Suppressor macrophage treated with lipopolysaccharide for 1 hour (primary cell): ENCODE data around the gene BCAS1.
A peak's percentile ranks its signal among the peaks of the same experiment; 100 is the strongest.

Experiments
- DNase-seq, 3 donors: peaks; one replicate each; pipeline ENCODE4 v3.0.0-alpha.2; 2020 to 2022

The BCAS1 gene

GRCh38 chr20:53957451-53958172 is 112.8 kb downstream of the BCAS1 start:
- DNase-seq, result no peak

GRCh38 chr20:53956013-53956715 is 114.2 kb downstream of the BCAS1 start:
- no peak for DNase-seq

GRCh38 chr20:53954723-53955658 is 115.4 kb downstream of the BCAS1 start:
- no peak for DNase-seq

DNA sequence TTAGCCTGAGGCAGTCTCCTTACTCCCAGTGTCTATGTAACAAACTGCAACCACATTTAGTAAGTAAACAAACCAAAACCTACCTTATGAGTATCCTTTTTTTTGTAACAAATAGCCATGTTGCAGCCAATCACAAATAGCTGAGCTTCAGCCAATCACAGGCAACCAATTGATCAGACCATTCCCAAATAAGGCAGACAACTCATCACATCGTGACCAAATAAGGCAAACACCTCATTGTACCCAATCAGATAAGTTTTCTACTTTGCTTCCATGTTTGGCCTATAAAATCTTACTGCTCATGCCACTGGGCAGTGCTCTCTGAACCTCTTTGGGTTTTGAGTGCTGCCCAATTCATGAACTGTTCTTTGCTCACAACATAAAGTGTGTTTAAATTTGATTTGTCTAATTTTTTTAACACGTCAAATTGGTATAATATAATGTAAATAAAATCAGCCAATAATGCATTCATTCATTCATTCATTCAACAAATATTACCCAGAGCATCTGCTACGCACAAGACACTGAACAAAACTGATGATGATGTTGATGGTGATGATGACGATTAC is 117.8 kb downstream of the BCAS1 start:
- DNase-seq, result no peak

GRCh38 chr20:53950578-53950977 is 119.8 kb downstream of the BCAS1 start:
- no peak for DNase-seq

- DNase-seq, result peak in 2 of 3 donors; percentile 53 to 66
Measured at GRCh38 chr20:53950031-53950430, 120.4 kb downstream of the BCAS1 start.

DNA sequence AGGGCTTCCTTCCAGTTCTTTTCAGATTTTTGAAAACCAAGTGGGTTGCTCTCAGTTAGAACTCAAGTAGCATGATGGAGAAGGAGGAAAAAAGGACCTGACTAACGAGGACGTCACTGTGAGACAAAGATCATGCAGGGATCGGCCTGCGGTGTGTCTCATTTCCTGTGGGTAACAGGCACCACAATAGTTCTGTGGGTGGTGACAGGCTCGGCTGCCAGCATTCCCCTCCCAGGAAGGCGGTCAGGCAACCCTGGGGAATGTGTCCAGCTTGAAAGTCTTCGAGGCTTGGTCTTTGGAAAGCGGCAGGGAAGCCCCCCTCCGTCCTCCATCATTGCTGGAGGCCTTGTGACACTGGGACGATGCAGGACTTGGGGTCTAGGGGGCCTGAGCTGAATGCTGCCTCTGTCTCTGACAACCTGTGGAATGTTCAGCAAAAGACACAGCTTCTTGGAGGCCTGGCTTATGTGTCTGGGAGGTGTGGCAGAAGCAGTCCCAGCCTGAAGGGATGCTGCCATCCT is 121.0 kb downstream of the BCAS1 start:
- peak; percentile 89 to 94 (median 91) for DNase-seq

DNA sequence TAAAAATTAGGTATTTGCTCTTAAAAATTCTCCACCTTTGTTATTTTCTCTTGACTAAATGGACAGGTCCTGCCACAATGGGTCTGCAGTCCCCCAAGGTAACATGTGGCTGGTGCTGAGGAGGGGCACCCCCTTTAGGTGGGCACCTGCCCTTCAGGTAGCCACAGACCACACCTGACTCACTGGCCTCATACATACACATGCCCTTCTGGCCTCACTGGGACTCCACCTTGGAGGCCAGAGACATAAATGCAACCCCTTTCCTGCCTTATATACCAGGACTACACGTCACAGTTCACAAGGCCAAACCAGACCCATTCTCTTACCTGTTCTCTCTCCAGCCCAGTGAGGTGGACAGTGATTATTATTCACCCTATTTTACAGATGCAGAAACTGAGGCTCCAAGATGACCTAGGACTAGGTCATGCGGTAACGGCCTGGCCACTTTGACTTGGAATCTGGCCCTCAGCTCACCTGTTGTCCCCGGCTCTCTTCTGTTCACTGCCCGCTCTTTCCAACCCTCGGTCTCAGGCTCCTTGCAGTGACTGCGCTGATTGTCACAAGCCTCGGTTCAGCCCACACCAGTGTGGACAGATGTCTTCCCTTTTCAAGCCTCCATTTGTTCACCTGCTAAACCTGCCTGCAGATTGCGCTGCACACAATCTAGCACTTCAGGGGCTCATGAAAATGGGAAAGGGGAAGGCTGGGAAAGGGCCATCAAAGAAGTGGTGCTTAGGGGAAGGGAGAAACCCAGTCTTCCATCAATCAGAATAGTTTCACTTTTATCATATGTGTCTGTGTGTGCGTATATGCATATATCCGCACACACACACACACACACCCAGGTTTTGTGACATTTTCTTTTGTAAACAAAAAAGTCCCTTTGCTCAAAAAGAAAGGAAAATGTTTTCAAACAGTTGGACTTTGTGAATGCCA is 121.7 kb downstream of the BCAS1 start:
- no peak for DNase-seq

- no peak for DNase-seq
Measured at GRCh38 chr20:53947501-53948195, 122.7 kb downstream of the BCAS1 start.

DNA sequence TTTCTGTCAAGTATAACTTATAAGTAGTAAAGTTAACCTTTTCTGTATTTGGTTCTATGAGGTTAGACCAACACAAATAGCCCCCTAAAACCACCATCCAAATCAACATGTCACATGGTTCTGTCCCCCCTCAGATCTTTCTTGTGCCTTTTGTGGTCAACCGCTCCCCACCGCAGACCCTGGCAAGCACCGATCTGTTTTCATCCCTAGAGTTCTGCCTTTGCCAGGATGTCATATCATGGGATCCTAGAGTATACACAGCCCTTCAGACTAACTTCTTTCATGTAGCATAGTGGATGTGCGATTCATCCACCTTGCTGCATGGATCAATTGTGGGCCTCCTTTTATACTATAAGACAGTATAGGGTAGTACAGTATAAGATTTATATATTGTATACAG is 124.3 kb downstream of the BCAS1 start:
- no peak for DNase-seq

- no peak for DNase-seq
Measured at GRCh38 chr20:53945478-53945877, 124.9 kb downstream of the BCAS1 start.

DNA sequence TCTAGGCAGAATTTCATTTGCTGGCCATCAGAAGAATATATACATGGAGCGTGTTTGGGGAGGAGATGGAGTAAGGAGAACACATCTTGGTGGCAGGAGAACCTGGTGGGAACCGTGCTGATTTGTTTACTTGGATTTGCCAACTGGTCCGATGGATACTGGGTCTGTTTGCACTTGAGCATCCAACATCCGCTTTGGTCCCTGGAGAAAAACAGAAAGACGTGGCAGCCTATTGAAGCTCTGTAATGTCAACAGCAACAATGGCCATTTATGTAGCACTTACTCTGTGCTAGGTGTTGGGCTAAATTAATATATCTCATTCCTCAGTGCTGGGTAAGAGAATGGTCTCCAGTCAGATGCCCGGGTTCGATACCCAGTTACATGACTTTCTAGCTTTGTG is 125.6 kb downstream of the BCAS1 start:
- no peak for DNase-seq

DNA sequence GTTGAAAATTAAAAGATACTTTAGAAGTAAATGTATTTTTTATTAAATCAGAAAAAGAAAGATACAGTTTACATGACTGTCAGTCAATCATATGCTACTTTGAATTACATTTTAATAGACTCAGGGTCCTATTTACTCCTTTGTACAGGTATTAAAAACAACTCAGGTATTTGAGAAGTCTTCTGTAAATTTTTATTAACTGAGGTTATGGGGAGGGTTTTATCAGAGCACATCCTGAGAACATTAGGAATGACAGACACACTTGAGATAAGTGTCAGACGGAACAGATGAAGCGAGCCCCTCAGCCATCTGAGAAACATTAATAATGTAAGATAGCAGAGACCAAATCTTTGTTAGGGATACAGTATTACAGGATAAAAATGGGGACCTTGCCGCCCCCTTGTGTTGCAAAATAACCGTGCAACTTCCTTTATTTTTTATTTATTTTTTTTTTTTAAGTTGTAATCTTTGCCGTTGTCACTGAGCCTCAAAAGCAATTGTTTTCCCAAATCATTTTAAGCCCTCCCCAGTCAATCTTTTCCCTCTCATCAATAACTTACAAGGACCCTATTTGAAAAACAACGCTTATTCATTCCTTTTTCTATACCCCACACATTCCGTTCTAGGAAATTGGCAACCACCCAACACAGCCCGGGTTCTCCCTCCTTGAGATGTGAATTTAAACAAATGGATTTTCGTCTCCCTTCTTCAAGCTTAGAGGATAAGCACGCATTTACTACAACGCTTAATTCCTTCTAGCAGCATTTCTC is 126.7 kb downstream of the BCAS1 start:
- peak; percentile 54 to 68 (median 67) for DNase-seq

GRCh38 chr20:53942973-53943372 is 127.4 kb downstream of the BCAS1 start:
- DNase-seq, result no peak

GRCh38 chr20:53942472-53942816 is 128.0 kb downstream of the BCAS1 start:
- no peak for DNase-seq

DNA sequence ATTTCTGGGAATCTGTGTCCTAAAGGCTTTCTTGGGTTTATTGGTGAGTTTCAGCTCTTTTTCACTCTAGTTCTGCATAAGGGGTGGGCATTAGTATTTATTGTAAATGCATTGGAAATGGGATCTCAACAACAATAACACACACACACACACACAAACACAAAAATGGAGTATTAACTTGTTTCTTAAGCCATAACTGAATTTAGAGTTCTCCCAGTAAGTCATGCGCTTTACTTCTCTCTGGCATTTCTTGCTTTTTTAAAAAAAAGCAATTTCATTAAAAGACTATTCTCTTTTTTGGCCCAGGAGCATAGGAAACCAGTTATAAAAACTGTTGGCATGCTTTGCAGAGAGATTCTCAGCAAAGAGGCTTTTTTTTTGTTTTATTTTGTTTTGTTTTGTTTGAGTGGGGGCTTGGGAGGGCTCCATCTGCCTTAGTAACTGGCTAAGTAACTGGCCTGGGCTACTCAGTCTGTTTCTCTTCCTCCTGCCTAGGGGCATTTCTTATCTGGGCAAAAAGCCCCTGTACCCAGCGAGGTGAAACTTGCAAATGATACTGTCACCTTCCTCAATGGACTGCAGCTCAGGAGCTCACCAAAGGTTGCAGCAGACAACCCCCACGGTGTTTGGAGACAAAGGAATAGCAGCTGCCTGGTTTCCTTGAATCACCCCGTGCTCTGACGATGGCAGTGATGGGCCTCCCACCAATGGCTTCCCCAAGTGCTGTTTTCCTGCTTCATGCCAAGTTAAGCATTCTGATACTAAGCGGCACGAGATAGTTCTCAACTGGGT is 128.5 kb downstream of the BCAS1 start:
- DNase-seq, result no peak

GRCh38 chr20:53940907-53941545 is 129.4 kb downstream of the BCAS1 start:
- peak; percentile 53 to 82 (median 58) for DNase-seq

- no peak for DNase-seq
Measured at GRCh38 chr20:53940360-53940702, 130.1 kb downstream of the BCAS1 start.
